GM18511 (cell line): ENCODE results near the gene B4GALNT3.

Experiments used
- ATAC-seq: cut with Tn5 transposase; IDR thresholded peaks from one replicate; pipeline ENCODE4 v1.9.1; 2021; ENCODE audit warnings: mild to moderate bottlenecking, moderate library complexity; ENCODE audit not compliant: unreplicated experiment

B4GALNT3 gene

DNA sequence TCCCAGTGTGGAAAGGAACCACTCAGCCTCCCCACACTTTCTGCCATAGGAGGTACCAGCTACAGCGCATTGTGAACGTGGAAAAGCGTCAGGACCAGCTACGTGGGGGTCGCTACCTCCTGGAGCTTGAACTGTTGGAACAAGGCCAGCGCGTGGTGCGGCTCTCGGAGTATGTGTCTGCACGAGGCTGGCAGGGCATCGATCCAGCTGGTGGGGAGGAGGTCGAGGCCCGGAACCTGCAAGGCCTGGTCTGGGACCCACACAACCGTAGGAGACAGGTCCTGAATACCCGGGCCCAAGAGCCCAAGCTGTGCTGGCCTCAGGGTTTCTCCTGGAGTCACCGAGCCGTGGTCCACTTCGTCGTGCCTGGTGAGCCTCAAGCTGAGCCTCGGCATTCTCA lies 96.8 kb downstream of the B4GALNT3 start:
- no peak for ATAC-seq

DNA sequence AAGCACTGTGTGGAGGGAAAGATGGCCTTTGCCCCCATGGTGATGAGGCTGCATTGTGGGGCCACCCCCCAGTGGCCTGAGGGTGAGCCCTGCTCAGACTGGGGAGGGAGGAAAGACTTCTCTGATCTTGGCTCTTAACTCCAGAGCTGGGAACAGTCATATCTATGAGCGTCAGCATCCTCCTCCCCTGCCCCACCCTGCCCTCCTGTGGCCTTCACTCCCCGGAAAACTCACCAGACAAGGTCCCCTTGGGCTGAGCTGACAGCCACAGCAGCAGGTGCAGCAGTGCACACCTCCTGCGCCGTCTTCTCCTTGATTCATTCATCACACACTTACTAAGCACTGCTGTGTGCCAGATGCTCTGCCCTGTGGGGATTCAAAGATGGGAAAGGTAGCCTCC lies 98.8 kb downstream of the B4GALNT3 start:
- no peak for ATAC-seq

DNA sequence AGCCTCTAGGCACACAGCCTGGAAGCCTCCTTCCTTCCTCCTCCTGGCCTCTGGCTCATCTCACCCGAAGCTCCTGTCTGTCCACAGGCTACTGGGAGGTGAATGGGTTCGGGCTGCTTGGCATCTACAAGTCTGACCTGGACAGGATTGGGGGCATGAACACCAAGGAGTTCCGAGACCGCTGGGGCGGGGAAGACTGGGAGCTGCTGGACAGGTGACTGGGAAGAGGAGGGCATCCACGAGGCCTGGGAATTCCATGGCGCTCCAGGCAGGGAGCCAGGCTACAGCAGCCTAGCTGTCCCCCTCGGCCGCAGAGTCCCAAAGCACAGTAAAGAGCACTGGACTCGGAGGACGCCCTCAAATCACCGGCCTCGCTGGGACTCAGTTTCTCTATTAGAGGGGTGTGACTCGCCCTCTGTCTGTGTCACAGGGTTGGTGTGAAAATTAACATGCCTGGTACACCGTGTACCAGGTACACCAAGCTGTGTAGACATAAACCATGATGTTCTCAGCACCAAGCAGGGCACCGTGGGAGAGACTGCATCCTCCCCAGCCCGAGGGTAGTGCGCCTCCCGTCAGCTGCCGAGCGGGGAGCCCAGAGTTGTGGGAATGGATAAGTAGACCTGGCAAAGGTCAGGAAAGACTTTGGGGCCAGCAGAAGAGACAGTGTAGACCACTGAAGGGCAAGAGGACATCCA lies 99.6 kb downstream of the B4GALNT3 start:
- ATAC-seq: no peak

DNA sequence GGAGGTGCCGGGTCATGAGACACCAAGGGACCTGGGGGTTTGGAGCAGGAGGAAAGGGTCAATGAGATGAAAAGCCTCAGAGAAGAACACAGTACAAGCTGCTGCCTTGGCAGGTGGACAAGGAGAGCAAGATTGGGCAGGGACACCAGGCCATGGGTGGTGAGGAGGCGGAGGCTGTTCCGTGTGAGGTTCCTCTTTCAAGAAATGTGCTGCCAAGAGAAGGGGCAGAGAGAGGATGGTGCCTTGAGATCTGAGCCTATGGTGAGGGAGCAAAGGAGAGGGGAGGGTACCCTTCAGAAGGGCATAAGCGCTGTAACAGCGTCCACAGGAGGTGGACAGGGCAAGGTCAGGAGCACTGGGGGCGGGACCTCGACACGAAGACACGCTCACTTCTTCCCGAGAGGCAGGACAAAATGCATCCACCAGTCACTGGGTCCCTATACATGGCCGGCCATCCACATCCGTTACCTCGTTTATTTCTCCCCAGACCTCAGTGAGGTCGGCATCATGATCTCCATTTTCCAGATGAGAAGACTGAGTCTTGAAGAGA lies 100.2 kb downstream of the B4GALNT3 start:
- no peak for ATAC-seq

DNA sequence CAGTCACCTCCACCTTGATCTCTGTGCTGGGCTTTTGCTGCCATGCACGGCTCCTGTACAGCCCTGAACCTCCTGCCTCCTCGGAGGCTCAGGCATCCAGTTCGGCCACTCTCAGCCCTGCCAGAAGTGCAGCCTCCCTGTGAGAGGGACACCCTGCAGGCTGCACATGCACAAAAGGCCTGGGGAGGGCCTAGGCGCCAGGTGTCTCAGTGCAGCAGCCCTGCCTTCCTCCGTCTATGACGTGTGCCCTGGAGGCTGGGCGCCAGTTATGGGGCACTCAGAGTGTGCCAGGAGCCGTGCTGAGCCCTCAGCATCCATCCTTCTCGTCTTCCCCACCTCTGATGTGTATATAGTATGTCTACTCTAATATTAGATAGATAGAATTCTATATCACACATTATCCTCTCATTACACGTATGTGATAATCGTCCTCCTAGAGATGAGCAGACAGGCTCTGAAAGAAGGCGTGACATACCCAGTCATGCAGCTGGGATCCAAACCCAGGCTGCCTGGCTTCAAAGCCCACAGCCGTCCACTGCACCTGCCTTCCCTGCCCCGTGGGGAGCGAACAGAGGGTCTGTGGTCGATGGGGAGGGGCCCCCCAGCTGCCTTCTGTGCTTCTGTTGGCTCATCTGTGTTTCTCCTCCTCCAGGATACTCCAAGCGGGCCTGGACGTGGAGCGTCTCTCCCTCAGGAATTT lies 101.1 kb downstream of the B4GALNT3 start:
- ATAC-seq: no peak

DNA sequence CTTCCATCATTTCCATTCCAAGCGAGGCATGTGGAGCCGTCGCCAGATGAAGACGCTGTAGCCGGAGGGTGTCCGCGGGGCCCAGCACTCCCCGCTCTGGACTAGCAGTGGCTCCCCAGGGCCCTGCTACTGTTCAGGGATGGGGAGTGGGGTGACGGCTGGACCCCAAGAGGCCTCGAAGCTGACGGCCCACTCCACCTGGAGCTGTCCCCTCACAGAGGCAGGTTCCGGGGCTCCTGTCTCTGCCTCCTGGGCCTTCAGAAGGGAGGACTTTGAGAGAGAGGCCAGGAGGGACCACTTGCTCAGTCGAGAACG lies 101.6 kb downstream of the B4GALNT3 start:
- ATAC-seq: no peak

DNA sequence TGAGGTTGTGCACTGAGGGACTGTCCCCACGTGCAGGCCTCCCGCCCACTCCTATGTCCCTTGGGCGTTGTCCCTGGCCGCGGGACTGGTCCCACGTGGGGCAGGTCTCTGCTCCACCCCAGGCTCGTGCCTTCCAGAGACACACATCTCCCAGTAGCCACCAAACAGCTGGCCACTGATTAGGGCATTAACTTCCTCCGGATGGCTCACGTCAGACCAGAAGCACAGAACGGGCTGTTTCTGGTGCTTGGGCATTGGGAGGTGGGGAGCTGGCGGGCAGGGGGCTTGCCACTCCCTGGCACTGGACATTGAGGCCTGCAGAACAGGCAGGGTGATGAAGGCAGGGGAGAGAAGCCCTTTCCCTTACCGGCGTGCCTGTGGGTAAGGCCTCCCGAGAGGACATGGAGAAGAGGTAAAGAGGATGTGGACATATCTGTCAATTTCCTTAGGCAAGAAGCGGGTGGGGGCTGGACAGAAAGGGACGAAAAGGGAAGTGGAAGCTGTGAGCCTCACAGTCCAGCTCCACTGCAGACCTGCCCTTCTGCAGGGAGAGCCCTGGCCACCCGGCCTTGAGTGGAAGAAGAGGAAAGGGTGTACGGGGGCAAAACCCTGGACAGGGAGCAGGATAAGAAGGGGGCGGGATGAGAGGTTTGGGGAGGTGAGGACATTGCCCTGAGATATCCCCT lies 102.3 kb downstream of the B4GALNT3 start:
- no peak for ATAC-seq

DNA sequence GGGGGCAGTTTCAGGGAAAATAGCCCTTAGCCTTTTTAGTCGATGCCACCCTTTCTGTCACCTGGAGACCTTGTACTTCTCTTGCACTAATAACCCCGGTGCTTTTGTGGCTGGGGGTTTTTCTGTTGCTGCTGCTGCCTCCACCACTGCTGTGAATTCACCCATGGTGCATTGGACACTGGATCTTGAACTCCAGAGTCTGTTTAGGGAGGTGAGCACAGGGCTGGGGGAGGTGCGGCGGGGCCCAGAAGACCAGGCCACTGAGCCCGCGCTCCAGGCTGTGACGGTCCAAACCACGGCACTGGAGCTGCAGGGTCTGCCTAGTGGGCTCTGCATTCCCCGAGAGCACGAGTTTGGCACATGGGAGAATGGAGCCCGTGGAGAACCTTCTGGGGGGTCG lies 102.9 kb downstream of the B4GALNT3 start:
- no peak for ATAC-seq

DNA sequence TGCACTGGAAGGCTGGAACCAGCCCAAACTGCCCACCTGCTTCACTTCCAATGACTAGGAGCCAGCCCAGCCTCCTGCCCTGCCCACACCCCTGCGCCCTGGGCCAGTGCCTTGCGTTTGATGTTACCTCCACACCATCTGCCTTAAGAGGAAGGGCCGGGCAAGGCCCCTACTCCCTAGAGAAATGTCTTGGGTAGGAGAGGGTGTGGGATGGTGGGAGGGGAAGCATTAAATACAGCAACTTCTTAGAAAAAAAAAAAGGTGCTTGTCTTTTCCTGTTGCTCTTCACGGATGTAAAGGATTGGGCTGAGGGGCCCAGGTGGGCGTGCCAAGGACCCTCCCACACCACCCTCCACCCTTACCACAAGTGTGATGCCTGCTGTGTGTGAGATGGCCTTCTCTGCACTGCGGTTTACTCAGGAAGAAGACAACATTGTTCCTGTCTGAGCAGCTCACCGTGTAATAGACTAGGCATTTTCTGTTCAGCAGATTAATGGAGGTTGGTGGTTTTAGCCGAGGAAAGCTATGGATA lies 103.6 kb downstream of the B4GALNT3 start:
- no peak for ATAC-seq

DNA sequence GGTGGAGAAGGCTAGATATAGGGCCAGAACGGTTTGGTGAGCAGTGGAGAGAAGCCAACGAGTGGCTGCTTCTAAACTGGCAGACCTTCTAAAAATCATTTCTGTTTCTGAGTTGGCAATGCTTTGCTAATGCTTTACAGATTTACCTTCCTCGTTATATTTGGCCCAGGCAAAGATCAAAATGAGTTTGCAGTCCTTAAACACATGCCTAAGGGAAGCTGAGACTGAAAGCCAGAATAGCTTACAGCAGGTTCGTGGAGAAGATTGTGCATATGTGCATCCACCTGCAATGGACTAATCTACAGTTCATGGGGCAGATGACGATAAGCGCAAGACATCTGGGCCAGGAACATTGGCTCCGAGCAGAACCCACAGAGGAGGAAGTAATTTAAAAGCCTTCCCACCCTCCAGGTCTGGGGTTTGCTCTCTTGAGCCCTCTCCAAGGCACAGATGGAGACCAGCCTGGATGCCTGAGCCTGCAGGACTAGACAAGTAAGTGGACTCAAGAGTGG lies 104.1 kb downstream of the B4GALNT3 start:
- ATAC-seq: no peak

DNA sequence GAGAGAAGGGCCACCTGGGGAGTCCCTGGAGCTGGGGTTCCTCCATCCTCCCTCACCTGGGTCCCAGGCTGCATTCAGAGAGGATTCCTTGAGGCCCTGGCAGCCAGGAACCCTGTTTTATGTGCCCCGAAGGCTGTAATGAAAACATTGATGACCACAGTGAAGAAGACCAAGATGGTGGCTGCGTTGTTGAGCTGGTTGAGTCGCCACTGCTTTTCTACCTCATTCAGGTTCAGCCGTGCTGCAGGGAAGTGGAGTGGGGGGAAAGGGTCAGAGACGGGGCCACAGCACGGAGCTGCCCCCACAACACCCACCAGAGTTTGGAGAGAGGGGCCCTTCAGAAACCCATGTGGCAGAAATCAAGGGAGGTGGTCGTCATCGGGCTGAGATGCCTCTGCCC lies 105.4 kb downstream of the B4GALNT3 start:
- no peak for ATAC-seq

DNA sequence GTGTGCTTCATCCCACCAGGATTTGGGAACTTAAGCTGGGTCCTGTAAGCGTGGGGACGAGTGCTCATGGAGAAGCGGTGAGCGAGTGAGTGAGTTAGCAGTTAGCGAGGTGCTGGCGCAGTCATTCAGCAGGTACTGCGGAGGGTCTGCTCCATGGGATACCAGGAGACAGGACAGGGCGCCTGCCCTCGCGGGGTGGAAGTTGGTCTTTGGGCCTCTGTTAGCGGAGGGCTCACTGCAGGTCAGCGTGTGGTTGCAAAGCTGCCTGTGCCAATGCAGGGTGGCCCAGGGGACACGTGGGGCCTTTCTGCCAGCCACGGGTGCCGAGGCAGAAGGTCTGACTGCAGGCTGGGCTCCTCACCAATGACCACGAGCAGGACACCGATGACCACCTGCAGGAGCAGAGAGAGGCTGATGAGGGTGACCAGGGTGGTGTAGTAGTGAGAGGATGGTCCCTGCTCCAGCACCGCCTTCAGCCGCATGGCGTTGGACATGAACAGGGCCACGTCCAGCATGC lies 105.9 kb downstream of the B4GALNT3 start:
- no peak for ATAC-seq

DNA sequence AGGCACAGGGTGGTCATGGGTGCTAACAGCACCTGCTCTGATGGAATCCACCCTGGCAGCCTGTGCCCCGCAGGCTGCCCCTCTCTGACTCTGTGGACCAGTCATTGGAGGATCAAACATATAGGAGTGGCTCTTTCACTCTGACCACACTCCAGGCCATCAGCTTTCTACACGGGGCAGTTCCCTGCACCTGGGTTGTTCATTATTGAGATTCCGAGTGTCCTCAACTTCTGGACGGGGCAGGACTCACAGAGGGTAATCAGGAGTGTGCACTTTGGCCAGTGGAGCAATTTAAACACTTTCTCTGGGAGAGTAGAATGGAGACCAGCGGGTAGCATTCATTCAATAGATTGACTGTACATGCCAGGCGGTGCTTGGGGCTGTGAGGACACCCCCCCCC lies 108.7 kb downstream of the B4GALNT3 start:
- no peak for ATAC-seq

DNA sequence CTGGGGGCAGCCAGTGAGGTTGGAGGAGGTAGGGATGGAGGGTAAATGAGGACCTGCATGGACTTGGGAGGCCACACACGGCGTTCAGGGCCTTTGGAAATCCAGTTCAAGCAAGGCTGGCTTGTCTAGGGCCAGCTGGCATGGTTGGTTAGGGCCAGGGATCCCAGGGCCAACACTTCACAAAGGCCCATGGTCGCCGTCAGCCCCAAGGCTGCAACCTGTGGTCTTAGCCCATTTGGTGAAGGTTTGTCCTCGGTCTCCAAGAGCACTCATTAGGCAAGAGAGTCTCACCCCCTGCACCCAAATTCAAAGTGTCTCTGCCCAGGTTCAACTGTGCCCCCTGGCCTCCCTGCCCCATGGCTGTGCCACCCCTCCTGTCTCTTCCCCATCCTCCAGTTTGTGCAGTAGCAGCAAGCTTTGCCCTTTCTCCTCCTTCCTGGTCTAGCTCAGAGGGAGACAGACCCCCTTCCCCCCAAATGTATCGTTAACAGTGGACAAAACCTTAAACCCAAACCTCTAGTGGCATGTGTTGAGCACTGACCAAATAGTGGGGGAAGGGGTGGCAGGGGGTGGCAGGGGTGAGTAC lies 109.4 kb downstream of the B4GALNT3 start:
- no peak for ATAC-seq

DNA sequence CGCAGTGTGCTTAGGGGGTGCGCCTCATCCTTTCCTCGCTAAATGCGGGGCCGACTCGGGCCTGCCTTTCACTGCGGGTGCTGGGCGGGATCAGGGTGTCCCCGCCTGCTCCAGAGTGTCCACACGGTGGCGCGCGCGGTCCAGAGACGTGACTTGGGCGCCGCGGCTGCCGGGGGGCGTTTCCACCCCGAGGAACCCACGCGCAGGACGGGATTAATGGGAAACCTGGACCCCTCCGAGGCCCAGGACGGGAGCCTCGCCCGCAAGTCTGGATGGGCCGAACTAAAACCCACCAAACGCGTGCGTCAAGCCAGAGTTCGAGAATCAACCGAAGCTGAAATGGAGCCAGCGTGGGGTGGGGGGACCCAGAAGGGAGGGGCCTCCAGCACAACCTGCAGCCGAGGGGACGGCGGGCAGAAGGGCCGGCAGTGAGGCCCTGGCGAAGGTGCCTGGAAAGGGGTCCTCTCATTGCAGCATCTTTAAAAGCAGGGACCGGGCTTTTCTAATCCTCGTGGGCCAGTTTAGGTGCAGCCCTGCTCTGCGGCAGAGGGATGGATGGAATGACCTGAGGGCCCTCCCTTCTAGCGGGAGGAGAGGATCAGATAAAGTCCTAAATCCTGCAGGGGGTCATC lies 110.2 kb downstream of the B4GALNT3 start:
- peak; percentile 59 for ATAC-seq

DNA sequence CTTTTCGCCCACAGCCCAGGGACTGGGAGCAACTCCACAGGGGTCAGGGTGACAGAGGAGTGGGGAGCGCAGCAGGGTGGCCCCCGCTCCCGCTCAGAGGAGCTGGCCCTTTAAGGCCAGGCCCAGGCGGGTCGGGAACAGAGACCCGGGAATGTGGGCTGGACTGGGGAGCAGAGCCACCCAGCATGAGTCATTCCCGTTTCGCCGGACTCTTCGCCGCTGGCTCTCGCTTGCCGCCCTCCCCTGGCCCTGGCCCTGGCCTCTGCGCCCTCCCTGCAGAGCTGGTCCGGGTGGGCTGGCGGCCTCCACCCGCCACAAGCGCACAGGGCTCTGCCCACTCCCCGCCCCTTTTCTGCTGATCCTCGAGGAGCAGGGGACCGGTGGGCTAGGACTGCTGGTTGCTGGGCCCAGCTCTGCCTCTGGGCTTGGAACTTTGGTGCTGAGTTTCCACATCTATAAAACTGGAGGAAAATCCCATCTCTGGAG lies 110.7 kb downstream of the B4GALNT3 start:
- no peak for ATAC-seq

DNA sequence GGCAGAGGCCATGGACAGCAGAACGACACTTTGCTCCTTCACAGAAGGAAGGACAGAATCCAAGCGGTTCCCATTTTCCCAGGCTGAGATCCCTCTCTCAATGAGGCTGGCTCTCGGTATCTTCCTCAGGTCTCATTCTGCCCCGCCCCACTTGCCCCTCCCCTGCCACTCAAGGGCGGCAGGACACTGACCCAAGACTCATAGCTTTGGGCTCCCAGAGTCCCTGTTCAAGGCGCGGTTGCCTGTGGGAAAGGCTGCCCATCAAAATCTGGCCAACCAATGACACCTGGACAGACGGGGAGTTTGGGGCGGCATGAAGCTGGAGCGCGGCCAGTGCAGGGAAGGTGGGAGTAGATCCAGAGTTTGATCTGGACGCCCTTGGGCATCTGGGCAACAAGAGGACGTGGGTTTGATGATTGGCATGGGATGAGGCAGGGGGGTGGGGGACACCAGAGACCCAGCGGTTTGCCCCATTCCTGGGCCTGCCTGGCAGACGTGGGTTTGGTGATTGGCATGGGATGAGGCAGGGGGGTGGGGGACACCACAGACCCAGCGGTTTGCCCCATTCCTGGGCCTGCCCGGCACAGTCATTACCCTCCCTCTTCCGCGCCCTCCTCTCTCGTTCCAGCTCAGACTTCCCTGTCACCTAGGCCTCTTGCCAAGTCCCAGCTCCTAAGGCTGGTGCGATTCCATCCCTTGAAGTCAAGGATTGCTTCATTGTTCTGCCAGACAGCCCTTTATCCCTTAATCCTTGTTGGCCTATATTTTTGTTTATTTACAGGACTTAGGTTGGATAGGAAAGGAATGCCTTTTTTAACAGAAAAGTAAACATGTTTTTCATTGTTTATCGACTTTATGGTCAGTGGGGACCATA lies 111.4 kb downstream of the B4GALNT3 start:
- ATAC-seq: no peak

DNA sequence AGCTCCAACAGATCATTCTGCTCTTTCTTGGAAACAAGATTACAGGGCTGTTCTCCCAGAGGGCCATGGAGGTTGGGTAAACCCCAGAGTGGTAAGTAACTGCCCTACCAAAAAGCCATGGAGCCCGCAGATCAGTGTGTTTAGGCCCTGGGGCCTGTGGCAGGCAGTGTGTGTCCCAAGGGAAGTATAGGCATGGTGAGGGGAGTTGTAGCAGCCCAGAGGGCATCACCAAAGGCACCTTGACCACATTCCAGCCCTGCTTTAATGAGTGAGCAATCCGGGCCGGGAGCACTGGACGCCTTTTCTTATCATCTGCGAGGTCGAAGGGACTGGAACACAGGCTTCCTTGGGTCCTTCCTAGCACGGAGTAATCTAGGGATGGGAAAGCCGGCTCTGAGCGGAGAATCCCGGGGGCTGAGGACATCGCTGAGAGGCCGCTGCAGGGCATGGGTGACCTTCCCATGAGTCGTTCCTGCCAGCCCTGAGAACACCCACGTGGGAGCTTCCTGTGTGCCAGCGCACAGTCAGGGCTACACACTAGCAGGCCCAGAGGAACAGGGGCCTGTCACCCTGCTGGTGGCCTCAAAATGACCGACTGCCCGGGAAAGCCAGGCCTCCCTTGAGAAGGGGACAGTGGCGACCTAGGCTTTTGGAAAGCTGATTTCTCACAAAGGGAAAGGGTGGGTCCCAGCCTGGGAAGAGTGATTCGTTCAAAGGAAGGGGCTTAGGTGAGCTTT lies 112.2 kb downstream of the B4GALNT3 start:
- ATAC-seq: no peak

DNA sequence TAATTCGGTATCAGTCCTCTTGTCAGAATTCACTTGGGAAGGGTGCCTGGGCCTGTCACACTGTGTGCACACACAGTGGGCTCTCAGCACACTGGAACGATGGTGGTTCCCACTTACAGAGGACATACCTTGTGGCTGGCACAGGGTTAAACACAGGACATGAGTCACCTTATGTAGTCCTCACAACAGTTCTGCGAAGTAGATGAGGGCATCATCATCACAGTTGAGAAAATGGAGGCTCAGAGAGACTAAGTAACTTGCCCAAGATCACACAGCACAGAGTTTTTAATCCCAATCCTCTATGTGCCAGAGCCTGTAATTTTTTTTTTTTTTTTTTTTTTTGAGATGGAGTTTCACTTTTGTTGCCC lies 112.8 kb downstream of the B4GALNT3 start:
- no peak for ATAC-seq
